ENCODE data around the gene CWC15.
A peak's percentile ranks its signal among the peaks of the same experiment; 100 is the strongest.

The CWC15 gene

GRCh38 chr11:94988748-94989147 is 15.4 kb upstream of the CWC15 start:
- DNase-seq, result no peak
- Histone ChIP-seq H3K4me3 (ENCODE audit: insufficient read depth, low read depth, low read length, poor library complexity, severe bottlenecking) (no peak overlapping the region), H3K4me1 (ENCODE audit: control insufficient read depth, insufficient read depth, low read length, poor library complexity, severe bottlenecking) (no peaks in the 10 kb centered on the region), H3K27me3 (replicated peaks; ENCODE audit: control insufficient read depth, insufficient read depth, low read length, poor library complexity, severe bottlenecking) (no peaks in the 10 kb centered on the region), H3K27ac (ENCODE audit: insufficient read depth, low read length, poor library complexity, severe bottlenecking) (no peak overlapping the region), H3K36me3 (ENCODE audit: control insufficient read depth, insufficient read depth, low read length) (no peaks in the 10 kb centered on the region), H3K9me3 (ENCODE audit: control insufficient read depth, low read length) (no peaks in the 10 kb centered on the region)

- Histone ChIP-seq H3K27ac (ENCODE audit: insufficient read depth, low read length, poor library complexity, severe bottlenecking) (no peak overlapping the region), H3K36me3 (ENCODE audit: control insufficient read depth, insufficient read depth, low read length) (no peaks in the 10 kb centered on the region), H3K4me1 (ENCODE audit: control insufficient read depth, insufficient read depth, low read length, poor library complexity, severe bottlenecking) (no peaks in the 10 kb centered on the region), H3K9me3 (ENCODE audit: control insufficient read depth, low read length) (no peaks in the 10 kb centered on the region), H3K27me3 (replicated peaks; ENCODE audit: control insufficient read depth, insufficient read depth, low read length, poor library complexity, severe bottlenecking) (no peaks in the 10 kb centered on the region), H3K4me3 (ENCODE audit: insufficient read depth, low read depth, low read length, poor library complexity, severe bottlenecking) (no peak overlapping the region)
- DNase-seq, result no peak
Measured at GRCh38 chr11:94987378-94987777, 14.0 kb upstream of the CWC15 start.

GRCh38 chr11:94975599-94975998 is 2.2 kb upstream of the CWC15 start:
- Histone ChIP-seq H3K4me1 (ENCODE audit: control insufficient read depth, insufficient read depth, low read length, poor library complexity, severe bottlenecking) (peaks cover 5% of the 10 kb centered on the region), H3K9me3 (ENCODE audit: control insufficient read depth, low read length) (no peaks in the 10 kb centered on the region), H3K36me3 (ENCODE audit: control insufficient read depth, insufficient read depth, low read length) (peaks cover 9% of the 10 kb centered on the region), H3K4me3 (ENCODE audit: insufficient read depth, low read depth, low read length, poor library complexity, severe bottlenecking) (no peak overlapping the region), H3K27ac (ENCODE audit: insufficient read depth, low read length, poor library complexity, severe bottlenecking) (no peak overlapping the region), H3K27me3 (replicated peaks; ENCODE audit: control insufficient read depth, insufficient read depth, low read length, poor library complexity, severe bottlenecking) (no peaks in the 10 kb centered on the region)
- no peak for DNase-seq

- no peaks in the 10 kb centered on the region for H3K9me3 ChIP-seq (ENCODE audit: control insufficient read depth, low read length)
- H3K27me3 ChIP-seq (replicated peaks; ENCODE audit: control insufficient read depth, insufficient read depth, low read length, poor library complexity, severe bottlenecking), result no peaks in the 10 kb centered on the region
- H3K4me3 ChIP-seq (ENCODE audit: insufficient read depth, low read depth, low read length, poor library complexity, severe bottlenecking), result peak overlapping the region; percentile 75
- H3K27ac ChIP-seq (ENCODE audit: insufficient read depth, low read length, poor library complexity, severe bottlenecking), result no peak overlapping the region
- peaks cover 23% of the 10 kb centered on the region for H3K36me3 ChIP-seq (ENCODE audit: control insufficient read depth, insufficient read depth, low read length)
- DNase-seq, result no peak
- H3K4me1 ChIP-seq (ENCODE audit: control insufficient read depth, insufficient read depth, low read length, poor library complexity, severe bottlenecking), result peaks cover 5% of the 10 kb centered on the region
Measured at GRCh38 chr11:94974178-94974577, 822 bp upstream of the CWC15 start.

- Histone ChIP-seq H3K27ac (ENCODE audit: insufficient read depth, low read length, poor library complexity, severe bottlenecking) (peak overlapping the region; percentile 80), H3K36me3 (ENCODE audit: control insufficient read depth, insufficient read depth, low read length) (peaks cover 36% of the 10 kb centered on the region), H3K4me3 (ENCODE audit: insufficient read depth, low read depth, low read length, poor library complexity, severe bottlenecking) (peak overlapping the region; percentile 75), H3K9me3 (ENCODE audit: control insufficient read depth, low read length) (no peaks in the 10 kb centered on the region), H3K27me3 (replicated peaks; ENCODE audit: control insufficient read depth, insufficient read depth, low read length, poor library complexity, severe bottlenecking) (no peaks in the 10 kb centered on the region), H3K4me1 (ENCODE audit: control insufficient read depth, insufficient read depth, low read length, poor library complexity, severe bottlenecking) (peaks cover 5% of the 10 kb centered on the region)
- no peak for DNase-seq
Measured at GRCh38 chr11:94972700-94973098, 657 bp downstream of the CWC15 start.

GRCh38 chr11:94968334-94968958 is 4.9 kb downstream of the CWC15 start:
- peaks cover 5% of the 10 kb centered on the region for H3K4me1 ChIP-seq (ENCODE audit: control insufficient read depth, insufficient read depth, low read length, poor library complexity, severe bottlenecking)
- H3K4me3 ChIP-seq (ENCODE audit: insufficient read depth, low read depth, low read length, poor library complexity, severe bottlenecking), result no peak overlapping the region

GRCh38 chr11:94964934-94965333 is 8.4 kb downstream of the CWC15 start:
- Histone ChIP-seq H3K27me3 (replicated peaks; ENCODE audit: control insufficient read depth, insufficient read depth, low read length, poor library complexity, severe bottlenecking) (no peaks in the 10 kb centered on the region), H3K4me3 (ENCODE audit: insufficient read depth, low read depth, low read length, poor library complexity, severe bottlenecking) (no peak overlapping the region), H3K4me1 (ENCODE audit: control insufficient read depth, insufficient read depth, low read length, poor library complexity, severe bottlenecking) (no peaks in the 10 kb centered on the region), H3K27ac (ENCODE audit: insufficient read depth, low read length, poor library complexity, severe bottlenecking) (no peak overlapping the region), H3K36me3 (ENCODE audit: control insufficient read depth, insufficient read depth, low read length) (peaks cover 87% of the 10 kb centered on the region), H3K9me3 (ENCODE audit: control insufficient read depth, low read length) (no peaks in the 10 kb centered on the region)
- DNase-seq, result no peak

More at GRCh38 chr11:94968334-94968958, 4.9 kb downstream of the CWC15 start:
- Histone ChIP-seq H3K27me3 (replicated peaks; ENCODE audit: control insufficient read depth, insufficient read depth, low read length, poor library complexity, severe bottlenecking) (no peaks in the 10 kb centered on the region), H3K27ac (ENCODE audit: insufficient read depth, low read length, poor library complexity, severe bottlenecking) (no peak overlapping the region), H3K9me3 (ENCODE audit: control insufficient read depth, low read length) (no peaks in the 10 kb centered on the region), H3K36me3 (ENCODE audit: control insufficient read depth, insufficient read depth, low read length) (peaks cover 71% of the 10 kb centered on the region)
- no peak for DNase-seq

GRCh38 chr11:94961255-94961654 is 12.1 kb downstream of the CWC15 start:
- Histone ChIP-seq H3K27me3 (replicated peaks; ENCODE audit: control insufficient read depth, insufficient read depth, low read length, poor library complexity, severe bottlenecking) (no peaks in the 10 kb centered on the region), H3K27ac (ENCODE audit: insufficient read depth, low read length, poor library complexity, severe bottlenecking) (no peak overlapping the region), H3K9me3 (ENCODE audit: control insufficient read depth, low read length) (no peaks in the 10 kb centered on the region), H3K4me3 (ENCODE audit: insufficient read depth, low read depth, low read length, poor library complexity, severe bottlenecking) (no peak overlapping the region), H3K36me3 (ENCODE audit: control insufficient read depth, insufficient read depth, low read length) (peaks cover 59% of the 10 kb centered on the region), H3K4me1 (ENCODE audit: control insufficient read depth, insufficient read depth, low read length, poor library complexity, severe bottlenecking) (no peaks in the 10 kb centered on the region)
- no peak for DNase-seq

- no peaks in the 10 kb centered on the region for H3K9me3 ChIP-seq (ENCODE audit: control insufficient read depth, low read length)
- no peak overlapping the region for H3K27ac ChIP-seq (ENCODE audit: insufficient read depth, low read length, poor library complexity, severe bottlenecking)
- peaks cover 51% of the 10 kb centered on the region for H3K36me3 ChIP-seq (ENCODE audit: control insufficient read depth, insufficient read depth, low read length)
- no peaks in the 10 kb centered on the region for H3K27me3 ChIP-seq (replicated peaks; ENCODE audit: control insufficient read depth, insufficient read depth, low read length, poor library complexity, severe bottlenecking)
- no peak for DNase-seq
- no peaks in the 10 kb centered on the region for H3K4me1 ChIP-seq (ENCODE audit: control insufficient read depth, insufficient read depth, low read length, poor library complexity, severe bottlenecking)
- H3K4me3 ChIP-seq (ENCODE audit: insufficient read depth, low read depth, low read length, poor library complexity, severe bottlenecking), result no peak overlapping the region
Measured at GRCh38 chr11:94960488-94960887, 12.9 kb downstream of the CWC15 start.

- Histone ChIP-seq H3K4me1 (ENCODE audit: control insufficient read depth, insufficient read depth, low read length, poor library complexity, severe bottlenecking) (no peaks in the 10 kb centered on the region), H3K4me3 (ENCODE audit: insufficient read depth, low read depth, low read length, poor library complexity, severe bottlenecking) (no peak overlapping the region), H3K9me3 (ENCODE audit: control insufficient read depth, low read length) (no peaks in the 10 kb centered on the region), H3K36me3 (ENCODE audit: control insufficient read depth, insufficient read depth, low read length) (peaks cover 39% of the 10 kb centered on the region), H3K27me3 (replicated peaks; ENCODE audit: control insufficient read depth, insufficient read depth, low read length, poor library complexity, severe bottlenecking) (no peaks in the 10 kb centered on the region), H3K27ac (ENCODE audit: insufficient read depth, low read length, poor library complexity, severe bottlenecking) (no peak overlapping the region)
- DNase-seq, result no peak
Measured at GRCh38 chr11:94959179-94959578, 14.2 kb downstream of the CWC15 start.
